CD4-positive, alpha-beta T cell (primary cell): ENCODE results near the gene ANKDD1A. TPM values are rescaled to one million over a fixed set of nuclear protein-coding genes. Genes with fewer than 3 reads are reported as not detected.

ENCODE experiments used
- ATAC-seq: fragments of 200-7000 bp; cut with Tn5 transposase; one replicate; pipeline ENCODE4 v1.10.0; 2022; ENCODE audit warnings: mild to moderate bottlenecking; ENCODE audit not compliant: poor library complexity
- CTCF ChIA-PET: fragments of 350-600 bp; sonication (Branson Sonifier 250); formaldehyde crosslinking; loops from one replicate; lab custom pipeline; 2021; ENCODE audit warnings: antibody characterized with exemption, inconsistent platforms; lab: Charles Lee
- POLR2A ChIA-PET: fragments of 350-600 bp; sonication (Branson Sonifier 250); formaldehyde crosslinking; loops from one replicate; lab custom pipeline; 2021; ENCODE audit warnings: antibody characterized with exemption, inconsistent platforms; lab: Charles Lee
- DNase-seq, 14 experiments: peaks; one replicate each; pipeline ENCODE4 v3.0.0-alpha.2; 2013 to 2020; ENCODE audit warnings: mixed read lengths in 2 of 14
- H3K27ac ChIP-seq, 2 donors: one replicate each; pipeline versions ENCODE4 v1.5.1 to v1.7.0; 2013; ENCODE audit warnings: low read length in 2 of 2, low read depth in 1 of 2, mild to moderate bottlenecking in 1 of 2
- H3K27me3 ChIP-seq, 2 experiments: 1 replicate in 1 of 2; 2 replicates in 1 of 2; pipeline versions ENCODE4 v1.6.1 to v1.7.0; 2013; ENCODE audit warnings: low read length in 2 of 2, control low read depth in 1 of 2, mild to moderate bottlenecking in 1 of 2, moderate library complexity in 1 of 2; ENCODE audit not compliant: insufficient read depth in 2 of 2, control insufficient read depth in 1 of 2
- H3K36me3 ChIP-seq: one replicate; pipeline ENCODE4 v1.6.1; 2013; ENCODE audit warnings: low read length, control low read depth; ENCODE audit not compliant: insufficient read depth
- H3K4me1 ChIP-seq: one replicate; pipeline ENCODE4 v1.6.1; 2013; ENCODE audit warnings: low read length, control low read depth; ENCODE audit not compliant: insufficient read depth
- H3K4me3 ChIP-seq: one replicate; pipeline ENCODE4 v1.5.1; 2013; ENCODE audit warnings: mild to moderate bottlenecking, low read length, moderate library complexity
- H3K9me3 ChIP-seq, 2 experiments: 1 replicate in 1 of 2; 2 replicates in 1 of 2; pipeline versions ENCODE4 v1.6.1 to v1.7.0; 2013; ENCODE audit warnings: low read length in 2 of 2, mild to moderate bottlenecking in 2 of 2, control low read depth in 1 of 2, moderate library complexity in 1 of 2; ENCODE audit not compliant: control insufficient read depth in 1 of 2, insufficient read depth in 1 of 2
- H3K27ac Mint-ChIP-seq: one replicate; pipeline ENCODE4 v1.8.0; 2020; ENCODE audit warnings: mixed read lengths
- H3K27me3 Mint-ChIP-seq: one replicate; pipeline ENCODE4 v1.8.0; 2021; ENCODE audit warnings: mixed read lengths
- H3K36me3 Mint-ChIP-seq: one replicate; pipeline ENCODE4 v1.8.0; 2021; ENCODE audit warnings: low read depth, mixed read lengths
- H3K4me1 Mint-ChIP-seq: one replicate; pipeline ENCODE4 v1.8.0; 2021; ENCODE audit warnings: low read depth, mixed read lengths
- H3K4me3 Mint-ChIP-seq: one replicate; pipeline ENCODE4 v1.8.0; 2020; ENCODE audit warnings: mild to moderate bottlenecking, mixed read lengths
- H3K9me3 Mint-ChIP-seq: one replicate; pipeline ENCODE4 v1.8.0; 2020; ENCODE audit warnings: mixed read lengths
- CTCF ChIP-seq: fragments of 200-600 bp; IDR thresholded peaks from one replicate; pipeline ENCODE4 v1.8.0; 2022; ENCODE audit warnings: antibody characterized with exemption, mild to moderate bottlenecking
- intact Hi-C, 2 experiments: fragments of 100-400 bp; cut with DNase I in 1 of 2; cut with micrococcal nuclease in 1 of 2; formaldehyde crosslinking; loops; one replicate each; pipeline versions ENCODE4 v1.15.1 to v1.9.0; 2023 to 2025; cut with DNase I, micrococcal nuclease
- total RNA-seq, 174 experiments: library from RNA in 2 of 174; stranded (reverse) in 2 of 174; gene quantifications; one replicate each; pipeline ENCODE4 v1.2.3 and lab custom pipeline; 2021 to 2026

Gene ANKDD1A
- total RNA-seq, 2 experiments from 2014 or later = 0.95 to 1.9 TPM

GRCh38 chr15:64954395-64954794, 42.7 kb downstream of the ANKDD1A start:
- no peak for DNase-seq
- H3K4me3 ChIP-seq = no peak overlapping the region
- no peaks in the 10 kb centered on the region for H3K9me3 ChIP-seq
- H3K27me3 ChIP-seq = no peaks in the 10 kb centered on the region
- ChIA-PET POLR2A (no interaction called here), CTCF (no interaction called here)
- peaks cover 33% of the 10 kb centered on the region for H3K36me3 ChIP-seq
- ATAC-seq = no peak
- Mint-ChIP-seq H3K36me3 (peaks cover 30% of the 10 kb centered on the region), H3K9me3 (no peaks in the 10 kb centered on the region), H3K4me3 (no peak overlapping the region), H3K4me1 (peaks cover 4% of the 10 kb centered on the region), H3K27ac (peak overlapping the region; percentile 72), H3K27me3 (no peaks in the 10 kb centered on the region)
- H3K27ac ChIP-seq = no peak overlapping the region
- intact Hi-C loops = no loop called here
- H3K4me1 ChIP-seq = no peaks in the 10 kb centered on the region
- TF ChIP-seq CTCF = no peak

- CTCF ChIA-PET = no interaction called here
- H3K9me3 ChIP-seq = no peaks in the 10 kb centered on the region
- H3K4me1 Mint-ChIP-seq = no peaks in the 10 kb centered on the region
- H3K27me3 Mint-ChIP-seq = no peaks in the 10 kb centered on the region
- intact Hi-C loops = no loop called here
- no peaks in the 10 kb centered on the region for H3K9me3 Mint-ChIP-seq
- H3K36me3 Mint-ChIP-seq = peaks cover 76% of the 10 kb centered on the region
- H3K27ac Mint-ChIP-seq = no peak overlapping the region
- POLR2A ChIA-PET = no interaction called here
- H3K27ac ChIP-seq = no peak overlapping the region
- H3K27me3 ChIP-seq = no peaks in the 10 kb centered on the region
- H3K36me3 ChIP-seq = peaks cover 78% of the 10 kb centered on the region
- H3K4me3 ChIP-seq = no peak overlapping the region
- no peak for TF ChIP-seq CTCF
- DNase-seq (no peak), ATAC-seq (no peak)
- no peaks in the 10 kb centered on the region for H3K4me1 ChIP-seq
- no peak overlapping the region for H3K4me3 Mint-ChIP-seq
Observed at GRCh38 chr15:64959128-64959527, 47.4 kb downstream of the ANKDD1A start.

- Histone ChIP-seq H3K9me3 (no peaks in the 10 kb centered on the region), H3K36me3 (peaks cover 82% of the 10 kb centered on the region), H3K27me3 (no peaks in the 10 kb centered on the region), H3K27ac (no peak overlapping the region), H3K4me1 (no peaks in the 10 kb centered on the region), H3K4me3 (no peak overlapping the region)
- Mint-ChIP-seq H3K27ac (no peak overlapping the region), H3K4me1 (no peaks in the 10 kb centered on the region), H3K9me3 (no peaks in the 10 kb centered on the region), H3K36me3 (peaks cover 86% of the 10 kb centered on the region), H3K27me3 (no peaks in the 10 kb centered on the region), H3K4me3 (no peak overlapping the region)
- ATAC-seq (no peak), DNase-seq (no peak)
- intact Hi-C loops = no loop called here
- ChIA-PET CTCF (no interaction called here), POLR2A (no interaction called here)
- no peak for TF ChIP-seq CTCF
Observed at GRCh38 chr15:64960153-64960552, 48.5 kb downstream of the ANKDD1A start.
